Bronchial epithelial cell (primary cell): Measurements from ENCODE around the gene PLD4. TPM values are rescaled to one million over a fixed set of nuclear protein-coding genes. Genes with fewer than 3 reads are reported as not detected.
A peak's percentile ranks its signal among the peaks of the same experiment; 100 is the strongest.
"Not testable (repeated sequence)": the region's sequence is repeated elsewhere in the genome, so short reads cannot be mapped to it uniquely, and the experiment has no call there.

Experiments used
- DNase-seq: peaks from one replicate; pipeline ENCODE4 v3.0.0-alpha.2; 2010; ENCODE audit warnings: low read depth
- FAIRE-seq: peaks from 2 replicates; lab custom pipeline; 2011; peaks lifted over from hg19 to GRCh38; lab: Jason Lieb, UNC
- H3K27me3 ChIP-seq: 2 replicates; pipeline ENCODE4 v1.5.1; 2011; ENCODE audit warnings: low read length; ENCODE audit not compliant: control insufficient read depth, insufficient read depth
- H3K36me3 ChIP-seq: 2 replicates; pipeline ENCODE4 v1.5.1; 2011; ENCODE audit warnings: low read length; ENCODE audit not compliant: control insufficient read depth, insufficient read depth
- H3K4me3 ChIP-seq: 2 replicates; pipeline ENCODE4 v1.5.1; 2011; ENCODE audit warnings: mild to moderate bottlenecking, low read depth, low read length, control low read depth
- total RNA-seq: library from RNA; depleted of rRNA; stranded (reverse); fragments of >200 nt; gene quantifications from 2 replicates; pipeline ENCODE4 v1.2.1, GENCODE V29; 2014
- TF ChIP-seq, protein P1 (sequence below): IDR thresholded peaks from 2 replicates; pipeline ENCODE4 v1.5.1; 2011; ENCODE audit warnings: mild to moderate bottlenecking, moderate library complexity, low read length, control low read depth, inconsistent platforms; ENCODE audit not compliant: insufficient read depth, severe bottlenecking

The PLD4 gene
- total RNA-seq, 1 donor from 2014 or later, result not detected

DNA sequence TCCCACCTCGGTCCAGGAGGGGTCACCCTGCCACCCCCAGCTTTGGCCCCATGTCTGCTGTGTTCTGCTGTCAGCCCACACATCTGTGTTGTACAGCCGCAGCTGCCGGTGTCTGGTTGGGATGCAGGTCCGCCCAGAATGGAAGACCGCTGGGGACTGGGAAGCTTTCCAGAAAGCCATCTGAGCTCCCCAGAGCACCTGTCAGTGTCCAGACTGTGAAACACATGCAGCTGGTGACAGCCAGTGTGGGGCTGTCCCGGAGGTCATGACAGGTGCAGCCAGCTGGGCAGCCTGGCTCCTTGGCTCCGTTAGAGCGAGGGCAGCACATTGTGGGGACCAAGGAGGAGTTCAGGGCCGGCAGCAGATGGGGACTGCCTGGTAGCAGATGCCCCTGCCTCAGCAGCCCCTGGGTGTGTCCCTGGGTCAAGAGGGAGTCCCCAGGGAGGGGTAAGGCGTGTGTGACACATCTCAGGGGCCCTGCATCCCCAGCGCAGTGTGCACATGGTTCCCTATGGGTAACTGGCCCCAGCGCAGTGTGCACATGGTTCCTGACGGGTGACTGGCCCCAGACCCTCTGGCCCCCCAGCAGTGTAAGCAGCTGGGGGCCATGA lies 43.2 kb upstream of the PLD4 start:
- no peak overlapping the region for H3K4me3 ChIP-seq
- H3K36me3 ChIP-seq, result peaks cover 40% of the 10 kb centered on the region
- no peak for FAIRE-seq
- TF ChIP-seq, protein P1, sequence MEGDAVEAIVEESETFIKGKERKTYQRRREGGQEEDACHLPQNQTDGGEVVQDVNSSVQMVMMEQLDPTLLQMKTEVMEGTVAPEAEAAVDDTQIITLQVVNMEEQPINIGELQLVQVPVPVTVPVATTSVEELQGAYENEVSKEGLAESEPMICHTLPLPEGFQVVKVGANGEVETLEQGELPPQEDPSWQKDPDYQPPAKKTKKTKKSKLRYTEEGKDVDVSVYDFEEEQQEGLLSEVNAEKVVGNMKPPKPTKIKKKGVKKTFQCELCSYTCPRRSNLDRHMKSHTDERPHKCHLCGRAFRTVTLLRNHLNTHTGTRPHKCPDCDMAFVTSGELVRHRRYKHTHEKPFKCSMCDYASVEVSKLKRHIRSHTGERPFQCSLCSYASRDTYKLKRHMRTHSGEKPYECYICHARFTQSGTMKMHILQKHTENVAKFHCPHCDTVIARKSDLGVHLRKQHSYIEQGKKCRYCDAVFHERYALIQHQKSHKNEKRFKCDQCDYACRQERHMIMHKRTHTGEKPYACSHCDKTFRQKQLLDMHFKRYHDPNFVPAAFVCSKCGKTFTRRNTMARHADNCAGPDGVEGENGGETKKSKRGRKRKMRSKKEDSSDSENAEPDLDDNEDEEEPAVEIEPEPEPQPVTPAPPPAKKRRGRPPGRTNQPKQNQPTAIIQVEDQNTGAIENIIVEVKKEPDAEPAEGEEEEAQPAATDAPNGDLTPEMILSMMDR, result no peak
- DNase-seq, result no peak
- H3K27me3 ChIP-seq, result no peaks in the 10 kb centered on the region

DNA sequence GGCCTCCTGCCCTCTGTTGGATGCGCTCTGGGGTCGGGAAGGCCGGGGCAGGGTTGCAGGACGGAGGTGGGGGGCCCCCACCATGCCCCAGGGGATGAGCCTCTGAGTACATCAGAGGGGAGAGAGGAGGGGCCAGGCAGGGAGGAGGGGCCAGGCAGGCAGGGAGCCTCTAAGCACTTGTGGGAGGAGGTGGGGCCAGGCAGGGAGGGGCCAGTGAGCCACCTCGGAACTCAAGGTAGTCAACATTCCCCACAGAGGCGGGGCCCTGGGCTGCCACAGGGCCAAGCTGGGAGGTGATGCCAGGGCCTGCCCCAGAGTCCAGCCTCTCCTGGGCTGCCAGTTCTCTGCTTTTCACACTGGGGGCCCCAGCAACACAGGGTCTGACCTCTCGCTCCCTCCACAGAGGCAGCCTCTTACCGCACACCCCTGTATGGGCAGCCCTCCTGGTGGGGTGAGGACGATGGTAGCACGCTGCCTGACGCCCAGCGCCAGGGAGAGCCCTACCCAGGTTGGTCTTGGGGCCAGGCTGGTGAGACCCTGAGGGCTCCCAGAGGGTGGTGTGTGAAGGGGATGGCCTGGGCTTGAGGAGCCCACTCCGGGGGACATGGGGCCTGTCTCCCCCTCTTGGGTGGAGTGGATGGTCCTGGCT lies 42.2 kb upstream of the PLD4 start:
- Histone ChIP-seq H3K27me3 (no peaks in the 10 kb centered on the region), H3K36me3 (peaks cover 43% of the 10 kb centered on the region), H3K4me3 (no peak overlapping the region)
- TF ChIP-seq, protein P1, result no peak
- DNase-seq (peak; percentile 81), FAIRE-seq (no peak)

DNA sequence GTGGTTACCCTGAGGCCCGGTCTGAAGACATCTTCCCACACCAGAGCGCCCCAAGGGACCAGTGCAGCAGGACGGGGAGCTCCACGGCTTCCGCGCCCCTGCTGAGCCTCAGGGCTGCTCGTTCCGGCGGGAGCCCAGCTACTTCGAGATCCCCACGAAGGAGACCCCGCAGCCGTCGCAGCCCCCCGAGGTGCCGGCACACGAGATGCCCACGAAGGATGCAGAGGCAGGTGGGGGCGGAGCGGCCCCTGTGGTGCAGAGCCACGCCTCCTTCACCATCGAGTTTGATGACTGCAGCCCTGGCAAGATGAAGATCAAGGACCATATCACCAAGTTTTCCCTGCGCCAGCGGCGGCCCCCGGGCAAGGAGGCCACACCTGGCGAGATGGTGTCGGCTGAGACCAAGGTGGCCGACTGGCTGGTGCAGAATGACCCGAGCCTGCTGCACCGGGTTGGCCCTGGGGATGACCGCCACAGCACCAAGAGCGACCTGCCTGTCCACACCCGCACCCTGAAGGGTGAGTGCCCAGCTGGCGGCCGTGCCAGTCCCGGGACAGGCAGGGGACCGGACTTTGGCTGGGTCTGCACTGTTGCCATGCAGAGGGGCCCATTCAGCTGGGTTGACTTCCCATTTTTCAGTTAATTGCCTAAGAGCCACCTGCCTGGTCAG lies 41.6 kb upstream of the PLD4 start:
- TF ChIP-seq, protein P1, result no peak
- FAIRE-seq, result no peak
- Histone ChIP-seq H3K27me3 (no peaks in the 10 kb centered on the region), H3K4me3 (no peak overlapping the region), H3K36me3 (peaks cover 47% of the 10 kb centered on the region)
- DNase-seq, result no peak

DNA sequence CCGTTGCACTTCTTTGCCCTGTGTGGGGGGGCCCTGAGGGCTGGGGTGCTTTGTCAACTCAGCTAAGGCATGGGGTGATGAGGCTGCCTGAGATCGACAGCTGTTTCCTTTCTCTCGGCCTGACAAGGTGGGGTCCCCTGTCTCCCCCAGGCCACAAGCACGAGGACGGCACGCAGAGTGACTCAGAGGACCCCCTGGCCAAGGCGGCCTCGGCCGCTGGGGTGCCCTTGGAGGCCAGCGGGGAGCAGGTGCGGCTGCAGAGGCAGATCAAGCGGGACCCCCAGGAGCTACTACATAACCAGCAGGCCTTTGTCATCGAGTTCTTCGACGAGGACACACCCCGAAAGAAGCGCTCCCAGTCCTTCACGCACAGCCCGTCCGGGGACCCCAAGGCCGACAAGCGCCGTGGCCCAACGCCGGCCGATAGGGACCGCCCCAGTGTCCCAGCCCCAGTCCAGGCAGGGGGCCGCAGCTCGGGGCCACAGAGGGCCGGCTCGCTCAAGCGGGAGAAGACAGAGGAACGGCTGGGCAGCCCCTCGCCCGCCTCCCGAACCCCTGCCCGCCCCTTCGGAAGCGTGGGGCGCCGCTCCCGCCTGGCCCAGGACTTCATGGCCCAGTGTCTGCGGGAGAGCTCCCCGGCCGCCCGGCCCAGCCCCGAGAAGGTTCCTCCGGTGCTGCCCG lies 40.9 kb upstream of the PLD4 start:
- Histone ChIP-seq H3K27me3 (no peaks in the 10 kb centered on the region), H3K36me3 (peaks cover 49% of the 10 kb centered on the region), H3K4me3 (no peak overlapping the region)
- no peak for FAIRE-seq
- TF ChIP-seq, protein P1, result no peak
- no peak for DNase-seq

DNA sequence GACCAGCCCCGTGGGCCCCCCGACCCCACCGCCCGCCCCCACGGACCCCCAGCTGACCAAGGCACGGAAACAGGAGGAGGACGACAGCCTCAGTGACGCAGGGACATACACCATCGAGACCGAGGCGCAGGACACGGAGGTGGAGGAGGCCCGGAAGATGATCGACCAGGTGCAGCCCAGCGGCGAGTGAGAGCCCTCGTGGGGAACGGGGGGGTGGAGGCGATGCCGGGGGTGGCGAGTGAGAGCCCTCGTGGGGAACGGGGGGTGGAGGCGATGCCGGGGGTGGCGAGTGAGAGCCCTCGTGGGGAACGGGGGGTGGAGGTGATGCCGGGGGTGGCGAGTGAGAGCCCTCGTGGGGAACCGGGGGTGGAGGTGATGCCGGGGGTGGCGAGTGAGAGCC lies 40.3 kb upstream of the PLD4 start:
- not testable (repeated sequence) for H3K4me3 ChIP-seq, FAIRE-seq
- peaks cover 52% of the 10 kb centered on the region for H3K36me3 ChIP-seq

More for the DNA sequence above, 40.3 kb upstream of the PLD4 start:
- H3K27me3 ChIP-seq, DNase-seq: not testable (repeated sequence)
